CD4-positive, alpha-beta T cell treated with Interleukin-21 for 1 hour (primary cell): ENCODE measurements around the gene DNASE1L1.

Experiments used
- DNase-seq: peaks from one replicate; pipeline ENCODE4 v3.0.0-alpha.2; 2020

The DNASE1L1 gene

DNA sequence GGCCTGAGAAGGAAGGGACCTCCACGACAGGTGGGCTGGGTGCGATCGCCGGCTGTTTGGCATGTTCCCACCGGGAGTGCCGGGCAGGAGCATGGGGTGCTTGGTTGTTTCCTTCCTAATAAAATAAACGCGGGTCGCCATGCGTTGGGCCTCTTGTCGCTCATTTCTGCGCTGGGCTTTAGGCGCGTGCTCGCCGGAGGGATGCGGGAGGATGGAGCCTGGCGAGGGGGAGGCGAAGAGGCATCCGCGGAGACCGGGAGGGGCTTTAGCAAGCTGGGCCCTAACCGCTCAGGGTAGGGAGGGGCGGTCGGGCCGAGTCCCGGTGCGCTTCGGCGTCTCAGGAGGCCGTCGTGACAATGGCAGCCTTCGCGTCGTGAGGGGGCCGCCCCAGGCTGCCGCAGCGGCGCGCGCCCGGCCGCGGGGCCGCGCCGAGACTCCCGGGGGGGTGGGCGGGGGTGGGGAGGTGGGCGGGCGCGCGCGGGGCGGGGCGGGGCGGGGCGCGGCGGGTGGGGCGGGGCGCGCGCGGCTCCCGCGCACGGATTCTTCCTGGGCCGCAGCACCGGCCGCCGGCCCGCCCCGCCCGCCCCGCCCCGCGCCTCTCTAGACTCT, 27.4 kb upstream of the DNASE1L1 start:
- DNase-seq = peak; percentile 74

DNA sequence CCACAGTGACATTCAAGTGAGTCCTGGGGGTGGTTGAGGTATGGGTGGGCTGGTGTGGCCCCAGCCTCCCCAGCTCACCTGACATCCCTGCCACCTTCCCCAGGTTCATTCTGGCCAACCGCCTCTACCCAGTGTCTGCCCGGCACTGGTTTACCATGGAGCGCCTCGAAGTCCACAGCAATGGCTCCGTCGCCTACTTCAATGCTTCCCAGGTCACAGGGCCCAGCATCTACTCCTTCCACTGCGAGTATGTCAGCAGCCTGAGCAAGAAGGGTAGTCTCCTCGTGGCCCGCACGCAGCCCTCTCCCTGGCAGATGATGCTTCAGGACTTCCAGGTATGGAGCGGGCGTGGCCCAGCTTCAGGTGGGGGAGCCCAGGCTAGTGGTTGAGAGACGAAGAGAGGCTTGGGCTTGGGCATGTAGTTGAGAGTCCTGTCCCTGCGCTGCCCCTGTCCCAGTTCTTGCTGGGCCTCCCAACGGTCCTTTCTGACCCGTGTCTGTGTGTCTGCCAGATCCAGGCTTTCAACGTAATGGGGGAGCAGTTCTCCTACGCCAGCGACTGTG, 26.2 kb upstream of the DNASE1L1 start:
- no peak for DNase-seq

DNA sequence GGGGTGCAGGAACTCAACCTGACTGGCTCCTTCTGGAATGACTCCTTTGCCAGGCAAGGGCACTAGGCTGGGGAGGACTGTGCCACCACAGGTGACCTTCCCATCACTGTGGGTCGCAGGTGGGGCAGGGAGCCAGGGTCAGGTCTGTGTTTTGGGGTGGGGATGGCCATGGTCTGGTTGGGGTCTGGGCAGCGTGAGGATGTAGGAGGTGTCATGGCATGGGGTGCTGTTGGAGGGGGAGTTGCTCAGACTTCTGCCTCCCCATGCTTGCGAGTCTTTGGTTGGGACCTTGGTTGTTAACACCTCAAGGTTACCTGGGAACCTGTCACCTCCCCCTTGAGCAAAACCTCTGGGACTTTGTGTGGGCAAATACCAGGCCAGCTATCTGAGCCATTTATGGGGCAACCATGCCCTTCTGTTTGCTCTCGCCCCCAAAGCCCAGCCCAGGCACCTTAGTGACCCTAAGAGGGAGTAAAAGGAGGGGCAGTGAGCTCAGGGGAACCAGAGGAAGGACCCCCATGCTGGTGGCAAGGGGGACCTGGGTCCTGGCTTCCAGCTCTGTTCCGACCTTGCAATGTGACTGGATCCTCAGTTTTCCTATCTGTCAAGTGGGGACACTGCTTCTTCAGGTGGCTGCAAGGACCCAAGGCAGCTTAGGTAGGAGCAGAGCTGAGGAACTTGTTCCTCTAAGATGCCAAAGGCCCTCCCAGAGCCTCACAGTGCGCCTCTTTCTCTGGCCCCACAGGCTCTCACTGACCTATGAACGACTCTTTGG, 25.5 kb upstream of the DNASE1L1 start:
- no peak for DNase-seq

DNA sequence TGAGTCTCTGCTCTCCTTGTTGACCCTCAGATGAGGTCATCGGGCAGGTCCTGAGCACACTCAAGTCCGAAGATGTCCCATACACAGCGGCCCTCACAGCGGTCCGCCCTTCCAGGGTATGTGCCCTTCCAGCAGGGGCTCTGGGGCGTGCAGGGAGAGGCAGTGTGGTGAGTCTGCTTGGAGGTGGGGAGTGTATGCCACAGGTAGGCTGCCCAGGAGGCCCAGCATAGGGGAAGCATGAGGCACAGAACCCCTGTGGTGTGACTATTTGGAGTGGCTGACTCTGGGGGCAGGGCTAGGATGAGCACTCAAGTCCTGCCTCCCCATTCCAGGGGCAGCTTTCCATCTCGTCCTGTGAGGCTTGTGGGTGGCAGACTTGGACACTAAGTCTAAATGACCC, 24.6 kb upstream of the DNASE1L1 start:
- DNase-seq = no peak

DNA sequence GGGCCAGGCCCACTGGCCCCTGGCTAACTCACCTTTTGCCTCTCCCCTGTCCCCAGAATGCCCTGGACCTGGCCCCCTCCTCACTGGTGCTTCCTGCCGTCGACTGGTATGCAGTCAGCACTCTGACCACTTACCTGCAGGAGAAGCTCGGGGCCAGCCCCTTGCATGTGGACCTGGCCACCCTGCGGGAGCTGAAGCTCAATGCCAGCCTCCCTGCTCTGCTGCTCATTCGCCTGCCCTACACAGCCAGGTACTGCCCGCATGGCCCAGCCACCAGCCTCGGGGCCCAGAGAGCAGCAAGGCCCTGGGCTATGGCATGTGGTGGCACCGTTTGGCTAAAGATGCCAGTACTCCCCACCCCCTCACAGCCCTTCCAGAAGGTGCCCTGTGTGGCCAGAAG, 23.2 kb upstream of the DNASE1L1 start:
- no peak for DNase-seq

DNA sequence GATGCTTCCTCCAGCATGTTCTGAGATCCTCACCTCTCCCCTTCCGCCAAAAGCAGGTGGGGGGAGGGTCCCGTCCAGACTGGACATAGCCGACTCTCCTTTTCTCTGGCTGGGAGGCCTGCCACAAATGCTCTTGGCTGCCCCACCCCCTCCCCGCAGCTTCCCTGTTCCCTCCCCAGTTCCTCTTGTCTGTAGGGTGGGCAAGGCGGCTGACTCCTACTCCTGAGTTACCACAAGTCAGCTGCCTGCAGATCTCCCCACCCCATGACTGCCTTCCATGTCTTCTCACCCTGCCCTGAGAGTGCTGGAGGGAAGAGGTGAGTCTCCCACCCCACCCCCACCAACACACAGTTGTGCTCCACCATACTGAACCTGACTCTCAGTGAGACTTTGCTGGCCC, 22.3 kb upstream of the DNASE1L1 start:
- no peak for DNase-seq

DNA sequence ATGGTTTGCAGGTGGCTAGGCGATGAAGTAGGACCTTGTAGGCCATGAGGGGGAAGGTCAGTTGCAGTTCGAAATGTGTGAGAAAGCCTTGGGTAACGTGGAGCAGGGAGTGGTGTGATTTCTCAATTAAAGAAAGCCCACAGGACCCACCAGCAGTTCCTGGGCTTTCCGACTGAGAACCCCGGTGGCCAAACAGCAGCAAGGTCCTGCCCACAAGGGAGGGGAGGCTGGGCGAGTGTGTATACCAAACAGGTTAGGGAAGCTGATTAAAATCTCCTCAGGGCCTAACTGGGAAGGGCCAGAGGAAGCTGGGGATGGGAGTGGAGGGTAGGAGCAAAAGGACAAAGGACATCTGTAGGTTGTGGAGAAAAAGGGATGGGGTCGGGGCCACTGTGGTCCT, 21.9 kb upstream of the DNASE1L1 start:
- DNase-seq = no peak

DNA sequence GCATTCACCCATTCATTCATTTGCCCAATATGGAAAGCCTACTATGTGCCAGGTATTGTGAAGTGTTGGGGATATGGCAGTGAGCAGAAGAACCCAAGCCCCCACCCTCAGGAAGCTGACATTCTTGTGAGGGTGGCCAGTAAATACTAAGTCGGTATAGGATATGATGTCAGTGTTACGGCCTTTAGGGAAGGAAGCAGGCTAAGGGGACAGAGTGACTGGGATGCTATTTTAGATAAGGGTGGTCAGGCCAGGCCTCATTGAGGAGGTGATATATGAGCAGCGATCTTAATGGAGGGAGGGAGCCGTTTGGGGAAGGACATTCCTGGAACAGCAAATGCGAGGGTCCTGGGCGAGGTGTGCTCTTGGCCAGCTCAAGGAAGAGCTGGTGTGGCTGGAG, 21.4 kb upstream of the DNASE1L1 start:
- no peak for DNase-seq

DNA sequence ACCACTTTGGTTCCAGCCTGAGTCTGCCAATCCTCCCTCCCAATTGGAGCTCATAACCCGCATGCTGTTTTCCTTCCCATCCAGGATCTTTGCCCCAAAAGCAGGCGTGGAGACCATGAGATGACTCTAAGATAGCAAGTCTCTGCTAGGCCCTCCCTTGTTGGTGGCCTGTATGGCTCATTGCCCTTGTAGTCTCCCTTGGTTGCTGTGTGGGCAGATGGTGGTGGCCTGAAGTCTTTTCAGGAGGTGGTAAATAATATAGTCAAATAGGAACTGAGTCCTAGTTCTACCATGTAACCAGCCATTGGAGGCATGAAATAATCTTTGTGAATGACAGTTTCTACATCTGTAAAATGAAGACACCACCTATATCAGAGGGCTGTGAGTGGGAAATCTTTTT, 20.7 kb upstream of the DNASE1L1 start:
- no peak for DNase-seq

DNA sequence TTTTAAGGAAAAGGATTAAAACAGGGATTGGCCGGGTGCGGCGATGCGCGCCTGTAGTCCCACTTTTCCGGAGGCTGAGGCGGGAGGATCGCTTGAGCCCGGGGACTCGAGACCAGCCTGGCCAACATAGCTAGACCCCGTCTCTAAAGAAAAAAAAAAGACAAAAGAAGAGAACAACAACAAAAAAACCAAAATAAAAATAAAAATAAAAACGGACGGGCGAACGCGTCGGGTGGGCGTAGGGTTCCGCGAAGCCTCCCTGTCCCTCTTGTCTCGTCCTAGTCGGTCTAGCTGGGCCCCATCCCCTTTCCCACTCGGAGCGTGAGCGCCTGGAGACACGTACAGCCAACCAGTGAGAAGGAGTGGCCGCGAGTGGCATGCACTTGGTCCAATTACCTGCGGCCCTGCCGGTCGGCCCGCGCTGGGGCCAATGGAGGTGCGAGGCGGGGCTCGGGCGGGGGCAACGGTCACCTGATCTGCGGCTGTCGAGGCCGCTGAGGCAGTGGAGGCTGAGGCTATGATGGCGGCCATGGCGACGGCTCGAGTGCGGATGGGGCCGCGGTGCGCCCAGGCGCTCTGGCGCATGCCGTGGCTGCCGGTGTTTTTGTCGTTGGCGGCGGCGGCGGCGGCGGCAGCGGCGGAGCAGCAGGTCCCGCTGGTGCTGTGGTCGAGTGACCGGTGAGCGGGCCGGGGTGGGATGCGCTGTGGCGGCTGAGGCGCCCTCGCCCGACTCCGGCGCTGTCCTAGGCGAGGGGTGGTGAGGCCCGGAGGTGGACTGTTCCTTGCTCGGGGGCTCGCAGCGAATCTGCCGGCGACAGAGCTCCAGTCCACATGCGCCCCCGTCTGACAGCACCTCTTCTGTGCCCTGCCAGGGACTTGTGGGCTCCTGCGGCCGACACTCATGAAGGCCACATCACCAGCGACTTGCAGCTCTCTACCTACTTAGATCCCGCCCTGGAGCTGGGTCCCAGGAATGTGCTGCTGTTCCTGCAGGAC, 19.4 kb upstream of the DNASE1L1 start, which contains the start of gene ATP6AP1:
ATP6AP1 (plus strand) TSS at position 502 of the 996 bp plus-strand sequence; CDS start at position 518, 16 bp downstream.
- peak; percentile 92 for DNase-seq

DNA sequence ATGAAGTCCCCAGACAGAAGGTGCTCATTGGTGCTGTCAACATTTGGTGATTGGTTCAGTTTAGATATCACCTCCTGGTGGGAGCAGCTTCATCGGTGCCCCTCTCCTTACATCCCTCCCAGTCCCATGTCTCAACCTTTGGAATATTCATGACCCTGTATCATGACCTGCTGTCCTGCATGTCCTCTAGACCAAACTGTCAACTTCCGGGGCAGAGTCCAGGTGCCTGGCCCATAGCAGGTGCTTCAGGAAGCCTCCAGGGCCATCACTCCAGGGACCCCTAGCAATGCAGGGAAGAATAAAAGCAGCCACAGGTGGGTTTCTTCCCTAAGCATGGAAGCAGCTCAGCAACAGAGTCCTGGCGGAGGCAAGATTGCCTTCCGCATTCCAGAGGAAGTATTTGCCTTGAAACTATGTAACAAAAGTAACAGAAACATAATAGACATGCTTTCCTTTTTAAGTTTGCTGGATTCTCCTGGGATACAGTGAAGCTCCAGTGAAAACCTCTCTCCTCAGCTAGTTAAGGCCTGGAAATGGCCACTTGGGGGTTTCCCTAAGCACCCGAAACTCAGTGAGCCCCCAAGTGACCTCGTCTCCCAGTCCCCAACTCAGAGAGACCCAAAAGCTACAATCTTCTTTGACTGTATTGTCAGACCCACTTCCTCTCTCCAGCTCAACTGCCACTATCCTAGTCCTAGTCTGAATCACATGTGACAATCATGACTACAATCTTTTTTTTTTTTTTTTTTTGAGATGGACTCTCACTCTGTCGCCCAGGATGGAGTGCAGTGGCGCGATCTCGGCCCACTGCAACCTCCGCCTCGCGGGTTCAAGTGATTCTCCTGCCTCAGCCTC, 18.1 kb upstream of the DNASE1L1 start:
- no peak for DNase-seq

DNA sequence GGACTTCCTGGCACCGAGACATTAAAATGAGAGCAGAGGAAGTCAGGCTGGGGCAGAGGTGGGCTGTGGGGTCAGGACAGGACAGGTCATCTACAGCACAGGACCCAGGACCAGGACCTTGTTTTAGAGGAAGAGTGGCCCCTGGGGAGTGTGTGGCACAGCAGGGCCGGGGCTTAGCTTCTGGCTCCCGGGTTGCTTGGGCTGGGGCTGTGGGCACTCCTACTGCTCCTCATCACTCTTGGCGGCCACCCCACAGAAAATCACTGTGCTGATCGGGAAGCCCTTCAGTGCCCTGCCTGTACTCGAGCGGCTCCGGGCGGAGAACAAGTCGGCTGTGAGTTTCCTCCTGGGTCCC, 11.3 kb upstream of the DNASE1L1 start:
- DNase-seq = no peak

DNA sequence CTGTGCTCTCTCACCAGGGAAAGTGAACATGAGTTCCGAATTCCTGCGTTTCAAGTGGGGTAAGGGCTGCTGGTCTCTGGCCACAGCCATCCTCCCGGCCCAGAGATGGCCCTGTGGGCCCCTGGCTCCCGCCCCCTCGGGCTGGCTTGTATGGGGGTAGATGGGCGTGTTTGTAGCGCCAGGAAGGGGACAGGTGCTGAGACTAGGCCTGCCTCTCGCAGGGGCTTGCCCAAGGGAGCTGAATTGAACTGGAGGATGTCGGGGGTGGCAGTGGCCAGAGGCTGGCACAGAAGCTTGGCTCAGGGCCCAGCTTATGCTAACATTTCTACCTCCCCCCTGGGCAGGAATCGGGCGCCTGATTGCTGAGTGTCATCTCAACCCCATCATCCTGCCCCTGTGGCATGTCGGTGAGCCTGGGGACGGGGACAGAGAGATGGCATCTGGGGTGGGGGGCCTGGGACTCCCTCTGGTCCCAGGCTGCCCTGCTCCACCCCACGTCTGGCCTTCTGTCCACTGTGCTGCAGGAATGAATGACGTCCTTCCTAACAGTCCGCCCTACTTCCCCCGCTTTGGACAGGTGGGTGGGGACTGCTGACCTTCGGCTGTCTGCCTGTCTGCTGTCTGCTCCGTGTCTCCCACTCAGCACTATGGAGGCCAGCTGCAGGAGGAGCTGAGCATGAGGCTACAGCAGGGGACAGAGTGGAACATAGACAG, 10.8 kb upstream of the DNASE1L1 start:
- no peak for DNase-seq

DNA sequence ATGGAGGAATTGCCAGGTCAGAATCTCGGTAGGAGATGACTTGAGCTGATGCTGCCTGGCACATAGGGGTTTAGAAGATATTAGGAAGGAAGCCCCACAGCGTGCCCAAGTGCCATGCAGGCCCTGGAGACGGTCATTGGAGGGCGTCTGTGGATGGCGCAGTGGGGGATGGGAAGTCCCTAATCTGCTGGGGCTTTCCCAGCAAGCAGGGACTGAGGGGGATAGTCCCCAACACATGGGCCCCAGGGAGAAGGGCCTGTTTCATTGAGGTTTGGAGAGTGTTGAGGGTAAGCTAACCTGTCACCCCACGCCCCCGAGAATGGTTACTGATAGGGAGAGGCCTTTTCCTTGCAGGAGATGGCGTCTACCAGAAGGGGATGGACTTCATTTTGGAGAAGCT, 10.1 kb upstream of the DNASE1L1 start:
- DNase-seq = no peak

DNA sequence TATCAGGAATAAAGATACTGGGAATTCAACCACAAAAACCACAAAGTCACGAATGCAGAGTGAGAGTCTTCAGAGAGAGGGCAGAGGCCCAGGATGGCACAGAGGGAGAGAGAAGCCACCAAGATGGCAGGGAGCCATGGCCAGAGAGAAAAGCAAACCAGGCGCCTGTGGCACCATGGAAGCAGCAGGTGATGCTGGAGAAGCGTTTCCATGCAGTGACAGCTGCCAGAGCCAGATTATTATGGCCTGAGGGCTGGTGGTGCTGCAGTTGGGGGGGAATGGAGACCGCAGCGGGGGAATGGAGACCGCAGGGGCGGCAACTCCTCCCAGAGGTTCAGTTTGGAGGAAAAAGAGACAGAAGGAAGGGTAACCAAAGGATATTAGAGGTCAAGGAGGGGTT, 8.1 kb upstream of the DNASE1L1 start:
- no peak for DNase-seq

DNA sequence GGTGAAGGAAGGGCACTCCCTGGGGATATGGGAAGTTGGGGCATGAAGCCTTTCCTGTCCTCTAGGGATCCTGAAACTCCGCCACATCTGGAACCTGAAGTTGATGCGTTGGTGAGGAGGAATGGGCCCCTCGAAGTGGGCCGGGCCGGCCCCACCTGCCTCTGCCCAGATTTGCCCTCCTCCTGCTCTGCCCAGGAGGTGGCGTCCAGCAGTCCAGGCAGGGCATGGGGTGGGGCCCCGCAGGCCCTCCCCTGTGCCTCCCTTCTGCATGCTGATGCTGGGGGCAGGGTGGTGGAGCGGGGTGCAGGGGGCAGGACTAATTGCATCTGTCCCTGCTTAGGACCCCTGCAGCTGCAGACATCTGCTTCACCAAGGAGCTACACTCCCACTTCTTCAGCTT, 4.1 kb upstream of the DNASE1L1 start:
- no peak for DNase-seq

DNA sequence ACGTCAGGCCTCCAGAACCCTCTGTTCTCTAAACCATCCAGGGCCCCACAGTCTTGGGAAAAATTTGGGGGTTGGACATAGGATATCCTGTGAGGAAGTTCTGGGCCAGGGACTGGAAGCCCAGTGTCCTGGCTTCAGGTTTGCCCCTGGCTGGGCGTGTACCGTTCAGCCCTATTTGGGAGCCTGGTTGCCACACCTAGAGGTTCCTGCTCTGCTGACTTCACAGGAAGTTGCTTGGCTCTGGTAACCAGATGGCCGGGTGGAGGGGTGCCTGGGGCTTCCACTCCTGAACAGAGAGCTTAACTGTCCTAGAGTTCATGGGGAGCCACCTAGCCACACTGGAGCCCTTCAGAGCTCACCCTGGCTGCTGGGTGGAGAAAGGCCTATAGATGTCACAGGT, 3.4 kb upstream of the DNASE1L1 start:
- DNase-seq = peak; percentile 58

DNA sequence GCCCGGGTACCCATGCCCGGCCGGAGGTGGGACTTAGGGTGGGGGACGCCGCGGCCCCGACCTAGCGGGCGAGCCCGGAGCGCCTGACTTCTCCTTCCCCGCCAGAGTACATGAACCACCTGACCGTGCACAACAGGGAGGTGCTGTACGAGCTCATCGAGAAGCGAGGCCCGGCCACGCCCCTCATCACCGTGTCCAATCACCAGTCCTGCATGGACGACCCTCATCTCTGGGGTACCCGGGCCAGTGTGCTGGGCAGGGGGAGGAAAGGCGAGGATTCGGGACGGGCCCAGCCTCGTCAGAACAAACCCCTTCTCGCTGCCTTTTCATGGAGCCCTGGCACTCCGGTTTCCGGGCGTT, 2.9 kb upstream of the DNASE1L1 start:
- DNase-seq = peak; percentile 65

DNA sequence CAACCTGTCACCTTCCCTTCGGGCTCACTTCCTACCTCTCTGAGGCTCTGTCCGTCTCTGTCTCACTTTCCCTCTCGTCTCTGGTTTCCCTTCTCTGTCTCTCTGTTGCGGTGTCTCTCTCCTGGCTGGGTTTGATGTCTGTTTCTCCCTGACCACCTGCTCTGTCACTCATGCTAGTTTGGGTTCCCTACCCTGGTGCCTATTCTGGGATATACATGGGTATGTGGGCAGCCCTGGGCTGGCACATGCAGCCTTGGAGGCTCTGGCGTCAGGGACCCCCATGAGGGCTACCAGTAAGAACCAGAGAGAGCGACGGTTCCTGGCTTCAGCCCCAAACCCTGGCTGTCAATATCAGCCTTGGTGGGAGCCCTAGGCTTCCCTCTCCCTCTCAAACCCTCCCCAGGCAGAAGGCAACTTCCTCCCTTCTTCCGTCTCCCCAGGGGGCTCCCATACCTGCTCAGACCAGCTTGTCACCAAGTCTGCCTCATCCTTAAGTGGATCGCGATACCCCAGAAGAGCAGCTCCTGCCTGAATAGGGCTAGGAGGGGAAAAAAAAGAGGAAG, 314 bp downstream of the DNASE1L1 start:
- no peak for DNase-seq

DNA sequence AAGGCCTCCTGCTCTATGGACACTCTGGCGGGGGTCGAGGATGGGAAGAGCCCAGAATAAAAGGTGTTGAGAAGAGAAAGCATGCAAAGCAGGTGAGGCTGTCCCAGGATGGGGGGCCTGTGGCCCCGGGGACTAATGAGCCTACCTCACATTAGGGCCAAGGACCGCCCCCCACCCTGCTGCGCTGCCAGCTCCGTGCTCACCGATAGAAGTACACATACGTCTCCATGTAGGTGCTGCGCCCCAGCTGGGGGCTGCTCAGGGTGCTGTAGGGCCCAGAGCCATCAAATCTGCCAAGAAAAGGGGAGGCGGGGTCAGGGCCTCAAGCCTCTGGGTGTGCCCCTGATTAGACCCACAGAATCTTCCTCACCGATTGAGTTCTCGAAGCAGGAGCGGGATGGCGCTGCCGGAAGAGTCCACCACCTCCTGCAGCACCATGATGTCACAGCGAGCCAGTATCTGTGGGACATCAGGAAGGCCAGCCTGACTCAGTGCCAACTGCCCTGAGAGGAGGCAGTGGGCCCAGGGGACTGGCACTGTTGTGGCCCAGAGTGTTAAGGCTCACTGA, 4.3 kb downstream of the DNASE1L1 start:
- DNase-seq = no peak

DNA sequence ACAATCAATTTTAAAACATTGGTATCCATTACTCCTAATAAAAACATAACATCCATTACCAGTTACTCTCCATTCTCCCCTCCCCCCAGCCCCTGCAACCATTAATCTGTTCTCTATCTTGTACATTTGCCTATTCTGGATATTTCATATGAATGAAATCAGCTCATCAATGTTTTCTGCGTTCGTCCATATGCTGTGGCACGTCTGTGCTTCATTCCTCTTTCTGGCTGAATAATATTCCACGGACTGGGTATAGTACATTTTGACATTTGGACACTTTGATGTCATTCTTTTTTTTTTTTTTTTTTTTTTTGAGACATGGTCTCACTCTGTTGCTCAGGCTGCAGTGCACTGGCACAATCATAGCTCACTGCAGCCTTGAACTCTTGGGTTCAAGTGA, 5.2 kb downstream of the DNASE1L1 start:
- DNase-seq = no peak
